Activated T-cell treated with anti-CD3 and anti-CD28 coated beads, Interleukin-2, amount 50 U/mL, for 48 hours (primary cell): ENCODE data around the gene PGLYRP1.

ENCODE experiments used
- DNase-seq, 2 experiments: peaks; one replicate each; pipeline ENCODE4 v3.0.0-alpha.2; 2020

PGLYRP1 gene

GRCh38 chr19:46022431-46023310 lies at the start of gene PGLYRP1:
Gene PGLYRP1, minus strand, starts transcription at chr19:46023053. Its CDS starts 32 bp downstream, at chr19:46023021.
- DNase-seq, result no peak

- DNase-seq, result no peak
These were observed 47.0 kb upstream of the PGLYRP1 start for GRCh38 chr19:46069806-46070341.

- DNase-seq, result no peak
These were observed 45.7 kb upstream of the PGLYRP1 start for GRCh38 chr19:46068345-46069258.

GRCh38 chr19:46067691-46068090 lies 44.8 kb upstream of the PGLYRP1 start:
- no peak for DNase-seq

- no peak for DNase-seq
These were observed 43.6 kb upstream of the PGLYRP1 start for GRCh38 chr19:46066471-46066870.

- DNase-seq, result no peak
These were observed 42.7 kb upstream of the PGLYRP1 start for GRCh38 chr19:46065486-46066071.

- no peak for DNase-seq
These were observed 40.3 kb upstream of the PGLYRP1 start for GRCh38 chr19:46063201-46063600.

GRCh38 chr19:46060012-46060411 lies 37.2 kb upstream of the PGLYRP1 start:
- no peak for DNase-seq

GRCh38 chr19:46058778-46059177 lies 35.9 kb upstream of the PGLYRP1 start:
- no peak for DNase-seq

- DNase-seq, result no peak
These were observed 33.7 kb upstream of the PGLYRP1 start for GRCh38 chr19:46056536-46056935.

GRCh38 chr19:46052896-46053295 lies 30.0 kb upstream of the PGLYRP1 start:
- DNase-seq, result no peak

GRCh38 chr19:46049597-46049996 lies 26.7 kb upstream of the PGLYRP1 start:
- DNase-seq, result peak in 1 of 2 experiments; percentile 35

GRCh38 chr19:46043519-46043918 lies 20.7 kb upstream of the PGLYRP1 start:
- no peak for DNase-seq

- no peak for DNase-seq
These were observed 19.5 kb upstream of the PGLYRP1 start for GRCh38 chr19:46042252-46042883.

GRCh38 chr19:46040952-46041500 lies 18.2 kb upstream of the PGLYRP1 start, which contains the start of gene IGFL4:
Gene IGFL4, minus strand, starts transcription at chr19:46041002. Its CDS starts 40 bp downstream, at chr19:46040962.
- no peak for DNase-seq

GRCh38 chr19:46040125-46040524 lies 17.3 kb upstream of the PGLYRP1 start:
- no peak for DNase-seq

- DNase-seq, result no peak
These were observed 13.9 kb upstream of the PGLYRP1 start for GRCh38 chr19:46036744-46037128.

- DNase-seq, result no peak
These were observed 13.3 kb upstream of the PGLYRP1 start for GRCh38 chr19:46035986-46036743.

GRCh38 chr19:46035546-46035945 lies 12.7 kb upstream of the PGLYRP1 start:
- no peak for DNase-seq

- no peak for DNase-seq
These were observed 10.5 kb upstream of the PGLYRP1 start for GRCh38 chr19:46033401-46033800.

GRCh38 chr19:46032597-46033025 lies 9.8 kb upstream of the PGLYRP1 start:
- no peak for DNase-seq
